Measurements from ENCODE around the gene ASTN1.

The ASTN1 gene

GRCh38 chr1:177165069-177165439 lies 542 bp upstream of the ASTN1 start:
- TF ChIP-seq, protein P1, sequence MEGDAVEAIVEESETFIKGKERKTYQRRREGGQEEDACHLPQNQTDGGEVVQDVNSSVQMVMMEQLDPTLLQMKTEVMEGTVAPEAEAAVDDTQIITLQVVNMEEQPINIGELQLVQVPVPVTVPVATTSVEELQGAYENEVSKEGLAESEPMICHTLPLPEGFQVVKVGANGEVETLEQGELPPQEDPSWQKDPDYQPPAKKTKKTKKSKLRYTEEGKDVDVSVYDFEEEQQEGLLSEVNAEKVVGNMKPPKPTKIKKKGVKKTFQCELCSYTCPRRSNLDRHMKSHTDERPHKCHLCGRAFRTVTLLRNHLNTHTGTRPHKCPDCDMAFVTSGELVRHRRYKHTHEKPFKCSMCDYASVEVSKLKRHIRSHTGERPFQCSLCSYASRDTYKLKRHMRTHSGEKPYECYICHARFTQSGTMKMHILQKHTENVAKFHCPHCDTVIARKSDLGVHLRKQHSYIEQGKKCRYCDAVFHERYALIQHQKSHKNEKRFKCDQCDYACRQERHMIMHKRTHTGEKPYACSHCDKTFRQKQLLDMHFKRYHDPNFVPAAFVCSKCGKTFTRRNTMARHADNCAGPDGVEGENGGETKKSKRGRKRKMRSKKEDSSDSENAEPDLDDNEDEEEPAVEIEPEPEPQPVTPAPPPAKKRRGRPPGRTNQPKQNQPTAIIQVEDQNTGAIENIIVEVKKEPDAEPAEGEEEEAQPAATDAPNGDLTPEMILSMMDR (IDR thresholded peaks at IDR 0.05; ENCODE audit: insufficient read depth, low read depth, low read length, missing control alignments), result no peak
- DNase-seq (ENCODE audit: low read depth), result no peak
- H3K4me3 ChIP-seq (ENCODE audit: low read length), result no peak overlapping the region

DNA sequence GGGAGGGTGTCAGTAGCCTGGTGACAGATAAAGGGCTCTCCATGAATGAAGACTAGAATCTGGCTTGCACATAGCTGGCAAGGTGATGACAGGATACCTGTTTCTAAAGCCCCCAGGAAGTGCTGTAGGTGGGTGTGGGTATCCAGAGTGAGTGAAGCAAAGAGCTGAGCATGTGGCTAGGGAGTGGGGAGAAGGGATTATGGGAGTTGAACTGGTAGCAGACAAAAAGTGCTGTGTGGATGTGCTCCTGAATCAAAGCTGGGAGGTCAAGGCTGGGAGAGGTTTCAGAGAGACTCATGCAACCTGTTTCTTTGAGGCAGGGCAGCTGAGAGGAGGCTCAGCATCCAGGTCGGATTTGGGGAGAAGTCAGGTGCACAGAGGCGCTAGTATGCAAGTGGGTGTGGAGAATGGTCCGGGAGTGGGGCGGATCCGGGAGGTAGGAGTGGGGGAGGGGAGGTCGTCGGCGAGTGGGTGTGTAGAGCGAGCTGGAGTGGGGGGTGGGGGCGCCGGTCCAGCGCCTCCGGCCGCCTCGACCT lies 600 bp downstream of the ASTN1 start:
- H3K4me3 ChIP-seq (ENCODE audit: low read length), result no peak overlapping the region
- TF ChIP-seq, protein P1 (IDR thresholded peaks at IDR 0.05; ENCODE audit: insufficient read depth, low read depth, low read length, missing control alignments), result no peak
- DNase-seq (ENCODE audit: low read depth), result no peak

DNA sequence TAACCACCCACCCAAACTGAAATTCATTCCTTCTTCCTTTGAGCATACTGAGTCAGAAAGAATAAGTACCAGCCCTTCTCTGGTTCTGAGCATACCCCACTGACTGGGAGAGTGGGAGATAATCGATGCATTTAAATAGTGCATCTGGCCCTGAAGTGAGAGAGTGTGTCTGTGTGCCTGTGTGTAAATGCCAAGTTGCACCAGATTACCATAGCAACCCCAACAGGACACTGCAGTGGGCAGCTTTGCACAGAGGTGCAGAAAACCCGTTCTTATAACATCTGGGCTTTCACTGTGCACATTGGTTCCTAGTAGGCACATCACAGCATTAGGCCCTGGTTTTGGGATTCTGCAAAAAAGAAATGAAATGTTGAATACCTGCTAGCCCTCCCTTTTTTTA lies 2.3 kb downstream of the ASTN1 start:
- DNase-seq (ENCODE audit: low read depth), result no peak
- H3K4me3 ChIP-seq (ENCODE audit: low read length), result no peak overlapping the region
- TF ChIP-seq, protein P1 (IDR thresholded peaks at IDR 0.05; ENCODE audit: insufficient read depth, low read depth, low read length, missing control alignments), result no peak

- TF ChIP-seq, protein P1 (IDR thresholded peaks at IDR 0.05; ENCODE audit: insufficient read depth, low read depth, low read length, missing control alignments), result no peak
- no peak for DNase-seq (ENCODE audit: low read depth)
- H3K4me3 ChIP-seq (ENCODE audit: low read length), result no peak overlapping the region
Observed at GRCh38 chr1:177146499-177146898, 18.0 kb downstream of the ASTN1 start.

DNA sequence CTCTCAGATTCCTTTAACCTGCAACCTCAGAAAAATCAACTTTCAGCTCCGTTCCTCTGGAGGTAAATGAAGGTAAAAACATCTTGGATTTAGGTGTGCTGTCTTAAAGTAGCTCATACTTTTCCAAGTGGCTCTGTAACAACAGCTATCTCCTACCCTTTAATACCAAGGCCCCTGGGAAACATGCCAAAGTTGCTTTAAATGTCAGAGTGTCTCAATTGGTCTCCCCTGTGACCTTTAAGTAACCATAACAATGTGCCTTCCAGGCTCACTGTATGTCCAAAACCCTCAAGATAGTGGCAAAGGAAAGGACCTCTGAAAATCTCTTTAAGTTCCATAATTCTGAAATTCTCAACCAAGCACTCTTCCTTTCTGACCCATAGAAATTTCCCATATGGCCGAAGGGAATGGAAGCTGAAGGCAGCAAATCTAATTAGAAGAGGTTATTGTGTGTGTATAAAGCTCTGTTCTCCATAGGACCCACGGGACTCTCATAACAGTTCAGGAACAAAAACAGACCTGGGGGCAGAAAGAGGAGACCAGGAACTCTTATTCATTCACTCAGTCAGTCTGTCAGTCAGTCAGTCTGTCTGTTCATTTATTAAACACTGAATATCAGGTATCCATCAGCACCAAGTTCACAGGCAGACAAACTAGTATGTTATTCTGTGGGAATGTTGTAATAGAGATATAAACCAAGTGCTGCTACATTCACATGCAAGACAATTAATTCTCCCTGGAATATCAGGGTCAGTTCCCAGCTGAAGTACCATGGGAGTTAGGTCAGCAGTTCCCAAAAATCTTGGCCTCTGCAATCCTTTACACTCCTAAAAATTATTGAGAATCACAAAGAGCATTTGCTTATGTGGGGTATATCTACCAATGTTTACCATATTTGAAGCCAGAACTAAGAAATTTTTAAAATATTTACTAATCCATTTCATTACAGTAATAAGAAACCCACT lies 19.1 kb downstream of the ASTN1 start:
- no peak overlapping the region for H3K4me3 ChIP-seq (ENCODE audit: low read length)
- DNase-seq (ENCODE audit: low read depth), result no peak
- TF ChIP-seq, protein P1 (IDR thresholded peaks at IDR 0.05; ENCODE audit: insufficient read depth, low read depth, low read length, missing control alignments), result no peak

GRCh38 chr1:177142791-177143271 lies 21.7 kb downstream of the ASTN1 start:
- no peak overlapping the region for H3K4me3 ChIP-seq (ENCODE audit: low read length)
- TF ChIP-seq, protein P1 (IDR thresholded peaks at IDR 0.05; ENCODE audit: insufficient read depth, low read depth, low read length, missing control alignments), result no peak
- no peak for DNase-seq (ENCODE audit: low read depth)

Data from epithelial cell of esophagus (primary cell).